ENCODE results near the gene KCNG4.
A peak's percentile ranks its signal among the peaks of the same experiment; 100 is the strongest.
"Not testable (repeated sequence)": the region's sequence is repeated elsewhere in the genome, so short reads cannot be mapped to it uniquely, and the experiment has no call there.

KCNG4 gene

DNA sequence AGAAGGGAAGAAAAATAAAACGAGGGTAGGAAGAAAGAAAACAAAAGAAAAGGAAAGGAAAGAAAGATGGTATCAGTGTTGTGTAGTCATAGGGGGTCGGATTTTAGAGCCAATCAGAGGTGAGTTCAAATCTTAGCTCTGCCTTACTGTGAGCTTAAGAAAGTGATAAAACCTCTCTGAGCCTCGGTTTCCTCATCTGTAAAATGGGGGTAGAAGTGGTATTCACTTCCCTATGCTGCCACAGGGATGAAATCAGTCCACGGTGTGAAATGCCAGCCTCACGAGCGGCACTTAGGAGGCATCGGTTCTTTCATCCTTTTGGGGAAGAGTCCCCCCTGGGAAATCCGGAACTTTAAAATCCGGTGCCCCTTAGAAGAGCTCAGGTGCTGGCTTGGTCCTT is 6.1 kb downstream of the KCNG4 start:
- no peak for DNase-seq

DNA sequence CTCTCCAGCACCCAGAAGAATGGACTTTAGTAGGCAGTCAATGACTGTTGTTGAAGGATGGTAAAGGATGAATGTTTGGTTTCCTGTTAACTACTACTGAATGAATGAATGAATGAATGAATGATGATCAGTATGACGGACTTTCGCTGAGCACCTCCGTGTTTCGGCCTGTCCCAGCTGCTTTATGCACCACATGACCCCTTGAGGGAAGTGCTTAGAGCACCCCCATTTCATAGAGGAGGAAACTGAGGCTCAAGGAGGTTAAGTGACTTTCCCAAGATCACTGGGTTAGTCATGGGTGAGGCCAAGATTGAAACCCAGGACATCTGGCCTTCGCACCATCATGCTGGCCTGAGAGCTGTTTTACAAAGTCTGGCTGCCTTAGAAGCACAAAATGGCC is 6.8 kb downstream of the KCNG4 start:
- DNase-seq: no peak

DNA sequence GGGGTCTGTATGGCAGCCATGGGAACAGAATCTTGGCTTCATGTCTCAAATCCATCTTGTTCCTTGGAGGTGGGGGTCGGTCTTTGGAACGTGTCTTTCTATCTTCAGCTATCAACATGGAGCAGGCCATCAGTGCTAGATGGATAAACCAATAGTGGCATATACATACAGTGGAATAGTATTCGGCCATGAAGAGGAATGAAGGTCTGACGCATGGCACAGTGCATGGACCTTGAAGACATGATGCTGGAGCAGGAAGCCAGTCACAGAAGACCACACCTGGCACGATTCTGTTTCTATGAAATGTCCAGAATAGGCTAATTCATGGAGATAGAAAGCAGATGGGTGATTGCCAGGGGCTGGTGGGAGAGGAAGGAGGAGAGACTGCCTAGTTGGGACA is 7.8 kb downstream of the KCNG4 start:
- no peak for DNase-seq

DNA sequence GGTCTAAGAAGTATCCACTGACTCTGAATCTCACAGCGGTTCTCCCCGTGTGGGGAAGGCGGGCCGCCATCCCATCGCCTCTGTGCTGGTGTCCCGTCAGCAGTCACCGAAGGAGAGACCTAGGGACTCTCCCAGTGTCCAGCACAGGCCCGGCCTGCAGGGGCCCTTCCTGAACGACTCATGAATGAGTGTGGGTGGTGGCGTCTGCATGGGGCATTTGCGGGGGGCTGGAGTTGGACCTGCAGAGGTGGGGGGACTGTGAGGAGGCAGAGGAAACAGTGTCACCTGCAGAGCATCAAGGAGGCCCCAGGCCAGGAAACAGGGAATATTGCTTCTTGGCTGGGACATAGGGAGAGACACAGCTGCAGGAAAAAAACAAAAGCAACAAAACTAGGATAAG is 10.3 kb downstream of the KCNG4 start:
- DNase-seq: no peak

DNA sequence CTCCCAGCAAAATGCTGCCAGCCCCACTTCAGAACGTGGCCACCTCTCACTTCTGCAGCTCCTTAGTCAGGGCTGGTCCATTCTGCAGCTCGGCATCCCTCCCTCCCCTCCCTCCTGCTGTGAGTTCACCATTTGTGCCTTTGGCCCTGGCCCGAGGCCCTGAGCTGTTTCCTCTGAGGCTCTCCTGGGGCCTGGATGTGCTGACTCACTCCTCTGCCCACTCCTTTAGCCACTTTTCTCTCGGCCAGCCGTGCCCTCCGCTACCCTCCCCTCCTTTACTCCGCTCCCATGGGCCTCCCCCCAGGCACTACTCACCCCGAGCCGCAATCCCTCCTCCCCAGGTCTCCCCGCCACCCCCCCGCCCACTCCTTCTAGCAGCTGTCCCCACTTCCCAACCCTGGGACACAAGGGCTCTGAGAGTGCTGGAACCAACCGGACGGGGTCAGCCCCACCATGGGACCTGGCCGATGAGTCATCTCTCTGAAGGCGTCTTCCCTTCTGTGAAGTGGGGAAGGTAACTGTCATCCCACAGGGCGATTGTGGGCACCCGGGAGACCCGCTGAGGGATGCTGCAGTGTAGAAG is 11.5 kb downstream of the KCNG4 start:
- peak; percentile 83 for DNase-seq

DNA sequence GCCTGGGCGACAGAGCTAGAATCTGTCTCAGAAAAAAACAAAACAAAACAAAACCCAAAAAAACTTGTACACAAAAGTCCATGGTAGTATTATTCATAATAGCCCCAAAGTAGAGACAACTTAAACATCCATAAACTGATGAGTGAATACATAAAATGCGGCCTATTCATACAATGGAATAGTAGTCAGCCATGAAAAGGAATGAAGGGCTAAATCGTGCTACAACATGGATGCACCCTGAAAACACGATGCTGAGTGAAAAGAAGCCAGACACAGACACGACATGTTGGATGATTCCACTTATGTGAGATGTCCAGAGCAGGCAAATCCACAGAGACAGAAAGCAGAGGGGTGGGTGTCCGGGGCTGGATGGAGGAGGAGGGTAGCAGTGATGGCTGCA is 12.3 kb downstream of the KCNG4 start:
- DNase-seq: no peak

DNA sequence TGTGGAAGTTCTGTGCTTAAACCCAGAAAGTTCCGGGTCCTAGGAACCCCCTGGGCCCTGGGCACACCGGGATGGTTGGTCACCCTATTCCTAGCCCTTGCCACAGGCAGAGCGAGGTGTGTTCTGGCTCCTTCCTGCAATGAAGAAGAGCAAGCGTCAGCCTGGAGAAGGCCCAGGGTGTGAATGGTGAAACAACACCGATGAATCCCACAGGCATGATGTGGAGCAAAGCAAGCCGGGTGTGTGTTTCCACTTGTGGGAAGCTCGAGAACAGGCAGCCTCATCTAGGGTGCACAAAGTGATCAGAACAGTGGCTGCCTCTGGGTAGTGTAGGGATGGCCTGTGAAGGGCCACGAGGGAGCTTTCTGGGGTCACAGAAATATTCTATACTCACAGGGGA is 13.8 kb downstream of the KCNG4 start:
- DNase-seq: no peak

DNA sequence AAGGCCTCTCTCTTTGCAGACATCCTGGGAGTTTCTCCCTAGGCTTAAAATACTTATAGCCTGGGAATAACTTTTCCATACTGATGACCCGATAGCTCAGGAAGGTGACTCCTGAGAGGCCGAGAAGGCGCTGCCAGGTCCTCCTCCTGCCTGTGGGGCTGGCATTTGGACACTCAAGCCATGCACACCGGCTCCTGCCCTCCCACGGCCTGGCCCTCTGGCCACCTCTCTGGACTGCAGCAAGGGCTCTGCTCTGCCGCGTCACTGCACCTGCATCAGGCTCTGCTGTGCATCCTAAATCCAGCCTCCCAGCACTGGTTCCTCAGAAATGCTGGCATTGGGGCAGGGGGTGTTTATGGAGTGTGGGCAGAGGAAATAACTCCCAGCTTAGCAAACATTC is 14.2 kb downstream of the KCNG4 start:
- DNase-seq: no peak

DNA sequence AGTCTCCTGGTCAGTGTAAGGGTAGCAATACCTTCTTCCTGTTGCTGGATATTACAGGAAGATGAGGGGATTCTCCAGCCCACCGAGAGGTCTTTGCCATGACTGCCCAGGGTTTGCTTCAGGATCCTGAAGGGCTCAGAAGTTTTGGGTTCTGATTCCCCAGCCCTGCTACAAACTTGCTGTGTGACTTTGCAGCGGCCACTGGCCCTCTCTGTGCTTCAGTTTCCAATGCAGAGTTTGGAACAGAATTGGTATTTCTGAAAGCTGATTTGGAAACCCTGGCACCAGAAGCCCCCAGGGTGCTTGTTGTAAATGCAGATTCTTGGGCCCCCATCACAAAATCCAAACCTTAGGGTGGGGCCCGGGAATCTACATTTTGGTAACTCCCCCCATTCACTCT is 14.7 kb downstream of the KCNG4 start:
- no peak for DNase-seq

DNA sequence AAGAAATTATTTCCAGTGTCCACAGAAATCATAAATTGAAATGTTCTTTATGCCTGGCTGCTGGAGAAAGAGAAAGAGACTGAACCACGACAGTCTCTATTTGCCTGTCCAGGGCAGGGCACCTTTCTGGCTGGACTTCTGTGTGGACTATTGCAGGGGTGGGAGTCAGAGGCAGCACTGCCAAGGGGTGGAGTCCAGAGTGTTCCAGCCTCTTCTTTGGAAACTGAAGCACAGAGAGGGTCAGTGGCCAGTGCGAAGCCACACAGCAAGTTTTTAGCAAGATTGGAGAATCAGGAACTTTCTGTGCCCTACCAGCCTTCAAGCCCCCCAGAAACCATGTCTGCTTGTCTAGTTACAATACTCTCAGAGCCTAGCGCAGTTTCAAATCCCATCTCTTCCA is 15.3 kb downstream of the KCNG4 start:
- no peak for DNase-seq

DNA sequence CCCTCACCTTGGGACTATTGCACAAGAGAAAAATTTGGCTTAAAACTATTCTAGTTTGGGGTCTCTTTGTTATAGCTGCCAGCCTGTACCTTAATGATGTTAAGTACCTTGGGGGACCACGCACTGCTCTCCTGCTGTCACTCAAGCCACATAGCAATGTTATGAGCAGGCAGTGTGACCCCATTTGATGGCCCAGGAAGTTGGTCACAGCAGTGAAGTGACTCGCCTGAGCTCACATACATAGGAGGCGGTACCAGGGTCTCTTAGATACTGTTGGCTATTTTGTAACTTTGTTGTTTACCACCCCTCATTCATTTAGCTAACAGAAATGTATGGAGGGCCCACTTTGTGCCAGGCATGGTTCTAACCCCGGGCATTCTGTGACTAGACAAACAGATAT is 16.4 kb downstream of the KCNG4 start:
- no peak for DNase-seq

DNA sequence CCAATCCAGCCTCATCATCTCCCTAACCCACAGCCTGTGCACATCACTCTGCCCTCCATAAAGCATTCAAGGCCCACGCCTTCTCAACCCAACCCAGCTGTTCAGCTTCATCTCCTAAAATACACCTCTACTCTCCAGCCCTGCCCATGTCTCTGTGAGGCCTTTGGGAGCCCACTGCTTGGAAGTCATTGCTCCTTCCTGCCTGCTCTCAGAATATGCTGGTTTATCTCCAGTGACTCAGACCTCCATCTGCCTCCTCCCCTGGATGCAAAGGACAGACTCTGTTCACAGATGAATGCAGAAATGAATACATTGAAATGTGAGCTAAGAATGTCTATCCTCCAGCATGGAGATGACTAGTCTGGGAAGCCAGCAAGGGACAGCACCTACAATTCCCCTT is 19.0 kb downstream of the KCNG4 start:
- peak; percentile 20 for DNase-seq

DNA sequence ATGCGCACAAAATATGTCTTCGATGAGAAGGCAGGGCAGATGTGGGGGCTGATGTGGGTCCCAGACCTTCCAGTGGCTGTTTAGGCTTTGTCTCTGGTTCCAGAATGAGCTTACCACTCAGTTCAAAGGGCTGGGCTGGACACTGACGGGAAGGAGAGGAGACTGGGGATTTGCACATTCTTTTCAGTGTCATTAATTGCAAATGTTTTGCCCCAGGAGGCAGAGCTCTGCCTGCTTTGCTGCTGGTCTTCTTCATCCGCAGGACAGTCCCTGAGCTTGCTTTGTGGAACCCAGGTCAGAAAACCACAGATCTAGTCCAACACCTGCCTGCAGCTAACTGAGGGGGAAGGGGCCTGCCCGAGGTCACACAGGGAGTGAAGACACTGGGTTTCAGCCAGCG is 20.9 kb downstream of the KCNG4 start:
- no peak for DNase-seq

DNA sequence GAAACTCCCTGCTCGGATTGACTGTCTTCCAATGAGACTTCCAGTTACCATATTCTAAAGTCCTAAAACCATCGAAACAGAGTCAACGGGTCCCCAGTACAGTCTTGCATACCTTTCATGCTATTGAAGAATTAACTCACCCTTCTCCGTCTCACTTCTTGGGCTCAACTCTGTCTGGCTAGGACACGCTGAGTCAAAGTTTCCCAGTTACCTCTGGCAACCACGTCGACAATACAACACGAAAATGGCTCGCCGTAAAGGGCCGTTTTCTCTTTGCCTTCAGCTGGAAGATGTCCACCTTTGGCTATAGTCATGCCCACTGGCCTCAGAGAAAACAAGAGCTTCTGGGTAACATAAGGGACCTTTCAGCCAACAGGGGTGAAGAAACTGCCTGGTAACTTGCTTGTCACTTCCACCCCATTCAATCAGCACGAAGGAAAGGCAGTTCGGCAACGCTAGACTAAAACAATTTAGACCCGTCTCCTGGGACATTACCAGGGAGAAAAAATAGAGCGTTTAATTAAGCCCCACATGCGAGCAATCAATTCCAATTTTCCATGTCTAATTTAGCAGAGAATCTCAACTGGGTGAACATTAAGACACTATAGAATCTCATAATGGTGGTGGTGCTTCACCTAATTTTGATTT is 21.5 kb downstream of the KCNG4 start:
- DNase-seq: no peak

DNA sequence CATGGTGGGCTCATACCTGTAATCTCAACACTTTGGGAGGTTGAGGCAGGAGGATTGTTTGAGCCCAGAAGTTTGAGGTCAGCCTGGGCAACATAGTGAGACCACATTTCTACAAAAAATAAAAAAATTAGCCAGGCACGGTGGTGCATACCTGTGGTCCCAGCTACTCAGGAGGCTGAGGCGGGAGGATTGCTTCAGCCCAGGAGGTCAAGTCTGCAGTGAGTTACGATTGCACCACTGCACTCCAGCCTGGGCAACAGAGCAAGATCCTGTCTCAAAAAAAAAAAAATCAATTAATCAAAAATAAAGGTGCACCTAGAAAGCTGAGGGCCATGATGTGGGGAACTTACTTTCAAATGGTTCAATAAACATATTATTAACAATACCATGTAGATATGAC is 23.7 kb downstream of the KCNG4 start:
- DNase-seq: not testable (repeated sequence)

DNA sequence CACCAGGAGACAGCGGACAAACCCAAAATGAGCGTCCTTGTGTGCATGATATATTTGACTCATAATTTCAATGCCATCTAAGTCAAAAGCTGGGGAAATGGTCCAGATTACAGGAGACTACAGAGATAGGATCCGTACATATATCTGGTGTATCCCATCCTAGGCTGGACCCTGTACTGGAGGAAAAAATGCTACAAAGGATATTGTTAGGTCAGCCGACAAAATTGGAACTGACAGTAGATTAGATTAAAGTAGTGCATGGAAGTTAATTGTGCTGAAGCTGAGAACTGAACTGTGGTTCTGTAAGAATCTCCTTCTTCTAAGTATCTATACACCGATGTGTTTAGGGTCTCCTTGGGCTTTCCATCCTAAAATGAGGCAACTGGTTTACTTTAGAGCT is 24.3 kb downstream of the KCNG4 start:
- no peak for DNase-seq

DNA sequence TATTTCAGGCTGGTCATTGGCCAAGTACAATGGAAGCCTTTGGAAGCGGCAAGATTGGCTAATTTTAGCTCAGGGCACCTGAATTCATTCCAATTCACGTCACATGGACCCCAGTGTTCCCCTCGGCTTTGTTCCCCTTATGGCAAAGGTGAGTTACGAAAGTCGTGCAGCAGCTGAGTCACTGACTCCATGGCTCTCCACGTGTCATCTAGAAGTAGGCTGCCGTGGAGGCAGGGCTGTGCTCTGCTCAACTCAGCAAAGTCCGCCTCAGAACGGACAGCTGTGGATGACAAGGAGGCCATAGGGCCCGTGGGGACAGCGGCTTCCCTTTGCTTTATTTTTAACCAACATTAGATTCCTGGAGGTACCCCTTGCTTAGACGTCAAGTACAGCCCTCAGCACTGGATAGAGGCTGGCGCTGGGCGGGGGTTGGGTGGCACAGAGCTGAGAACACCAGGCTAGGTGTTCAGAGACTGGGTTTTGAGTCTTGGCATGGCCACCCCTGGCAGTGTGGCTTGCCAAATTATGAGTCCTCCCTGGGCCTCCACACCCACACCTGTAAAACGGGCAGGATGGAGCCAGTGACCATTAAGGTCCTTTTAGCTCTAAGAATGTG is 25.3 kb downstream of the KCNG4 start:
- no peak for DNase-seq

DNA sequence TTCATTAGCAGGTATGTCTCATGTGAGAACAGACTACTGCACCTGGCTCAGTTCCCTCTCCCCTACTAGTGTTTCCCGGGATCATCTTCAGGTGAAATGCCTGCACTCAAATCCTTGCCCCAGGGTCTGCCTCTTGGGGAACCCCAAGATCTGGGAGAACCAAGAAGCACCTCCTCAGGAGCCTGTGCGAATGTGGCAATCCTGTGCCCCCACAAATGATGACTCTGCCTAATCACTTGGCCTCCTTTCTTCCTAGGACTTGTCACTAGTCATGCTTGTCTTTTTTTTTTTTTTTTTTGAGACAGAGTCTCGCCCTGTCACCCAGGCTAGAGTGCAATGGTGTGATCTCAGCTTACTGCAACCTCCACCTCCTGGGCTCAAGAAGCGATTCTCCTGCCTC is 27.2 kb downstream of the KCNG4 start:
- DNase-seq: no peak

DNA sequence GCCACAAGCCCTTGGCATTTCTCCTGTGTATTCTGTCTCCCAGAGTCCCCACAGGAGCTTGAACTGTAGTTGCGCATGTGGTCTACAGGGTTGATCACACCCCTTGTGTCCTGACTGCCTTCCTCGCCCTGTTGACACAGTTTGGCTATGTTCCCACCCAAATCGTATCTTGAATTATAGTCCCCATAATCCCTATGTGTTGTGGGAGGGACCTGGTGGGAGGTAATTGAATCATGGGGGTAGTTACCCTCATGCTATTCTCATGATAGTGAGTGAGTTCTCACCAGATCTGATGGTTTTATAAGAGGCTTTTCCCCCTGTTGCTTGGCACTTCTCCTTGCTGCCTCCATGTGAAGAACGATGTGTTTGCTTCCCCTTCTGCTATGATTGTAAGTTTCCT is 27.7 kb downstream of the KCNG4 start:
- no peak for DNase-seq

DNA sequence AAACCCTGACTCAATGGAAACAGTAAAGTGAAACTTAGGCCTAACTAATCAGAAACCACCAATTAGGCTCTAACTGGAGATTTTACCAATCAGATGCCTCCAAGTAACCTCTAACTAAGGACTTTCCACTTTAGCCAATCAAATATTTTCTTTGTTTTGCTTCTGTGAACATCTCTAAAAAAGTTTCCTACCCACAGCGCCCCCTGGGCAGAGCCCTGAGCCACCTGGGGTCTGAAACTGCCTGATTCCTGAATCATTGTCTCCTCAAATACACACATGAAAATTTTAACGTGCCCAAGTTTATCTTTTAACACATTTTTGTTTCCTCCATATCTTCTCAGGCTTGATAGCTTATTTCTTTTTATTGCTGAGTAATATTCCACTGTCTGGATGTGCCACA is 29.8 kb downstream of the KCNG4 start:
- DNase-seq: no peak

DNA sequence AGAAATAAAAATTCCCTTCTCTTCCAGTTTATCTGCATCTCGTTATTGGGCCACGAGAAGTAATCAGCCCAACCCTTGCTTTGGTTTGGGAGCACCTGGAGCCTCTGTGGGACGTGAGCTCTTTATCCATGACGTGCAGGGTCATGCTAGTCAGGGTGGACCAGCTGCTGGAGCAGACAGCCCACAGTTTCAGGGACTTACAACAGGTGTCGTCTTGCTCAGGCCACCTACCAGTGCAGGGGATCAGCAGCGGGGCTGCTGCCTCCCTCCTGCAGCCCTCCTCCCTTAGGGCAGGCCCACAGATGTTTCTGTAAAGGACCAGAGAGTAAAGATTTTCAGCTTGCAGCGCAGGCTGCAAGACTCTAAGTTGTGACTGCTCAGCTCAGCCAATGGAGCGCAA is 31.9 kb downstream of the KCNG4 start:
- no peak for DNase-seq

DNA sequence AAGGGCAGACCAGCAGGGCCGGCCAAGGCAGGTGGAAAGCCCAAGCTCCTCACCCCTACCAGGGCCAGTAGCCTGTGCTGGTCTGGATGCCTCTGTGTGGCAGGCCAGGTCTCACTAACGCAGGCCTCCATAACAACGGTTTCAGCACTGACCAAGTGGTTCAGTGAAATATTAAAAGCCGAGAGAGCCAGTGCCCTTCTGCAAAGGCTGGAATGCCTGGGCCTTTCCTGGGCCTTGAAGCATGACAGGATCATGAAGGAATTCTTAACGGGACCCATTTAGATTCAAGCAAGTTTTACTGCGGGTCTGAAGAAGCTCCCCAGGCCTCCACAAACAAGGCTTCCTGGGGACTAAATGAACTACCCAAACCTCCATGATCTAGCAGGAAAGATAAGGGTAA is 32.6 kb downstream of the KCNG4 start:
- DNase-seq: no peak

DNA sequence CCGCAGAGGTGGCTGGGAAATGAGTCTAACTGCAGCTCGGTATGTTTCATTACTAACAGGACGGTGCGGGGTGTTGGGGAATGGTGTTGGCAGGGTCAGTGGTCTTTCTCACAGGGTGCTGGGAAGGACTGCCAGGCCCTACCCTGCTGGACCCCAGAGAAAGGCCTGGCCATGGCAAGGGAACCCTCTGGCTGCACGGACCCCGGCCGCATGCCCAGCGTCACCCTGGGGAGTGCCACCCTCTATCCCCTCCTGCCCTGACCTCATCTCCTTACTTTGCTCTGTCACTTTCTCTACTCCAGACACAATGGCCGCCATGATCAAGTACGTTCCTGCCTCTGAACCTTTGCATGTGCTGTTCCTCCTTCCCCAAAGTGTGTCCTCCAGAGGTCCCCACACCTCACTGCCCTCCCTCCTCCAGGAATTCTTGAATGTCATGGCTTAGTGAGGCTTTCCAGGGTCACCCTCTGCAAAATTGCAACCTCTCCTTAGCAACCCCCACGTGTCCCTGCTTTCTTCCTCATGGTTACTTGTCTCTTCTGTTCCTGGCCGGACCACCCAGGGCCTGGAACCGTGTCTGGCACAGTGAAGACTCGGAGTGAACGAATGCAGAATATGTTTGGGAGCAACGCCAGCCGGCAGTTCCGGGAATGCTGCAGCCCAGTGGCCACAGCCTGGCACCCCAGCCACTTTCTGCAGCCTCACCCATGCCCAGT is 33.7 kb downstream of the KCNG4 start:
- DNase-seq: no peak

DNA sequence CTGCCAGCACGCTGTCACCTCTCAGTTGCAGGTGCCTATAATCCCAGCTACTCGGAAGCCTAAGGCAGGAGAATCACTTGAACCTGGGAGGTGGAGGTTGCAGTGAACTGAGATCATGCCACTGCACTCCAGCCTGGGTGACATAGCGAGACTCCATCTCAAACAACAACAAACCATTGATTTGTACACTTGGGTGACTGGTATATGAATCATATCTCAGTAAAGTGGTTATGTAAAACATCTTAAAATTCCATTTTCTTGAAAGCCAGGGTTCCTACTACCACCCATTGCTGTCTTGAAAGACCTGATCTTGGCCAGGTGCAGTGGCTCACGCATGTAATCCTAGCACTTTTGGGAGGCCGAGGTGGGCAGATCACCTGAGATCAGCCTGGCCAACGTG is 34.7 kb downstream of the KCNG4 start:
- not testable (repeated sequence) for DNase-seq

Measured in fibroblast of skin of scalp (primary cell).